ENCODE measurements around the gene LTBP3. TPM values are rescaled to one million over a fixed set of nuclear protein-coding genes. Genes with fewer than 3 reads are reported as not detected.
A peak's percentile ranks its signal among the peaks of the same experiment; 100 is the strongest.

Gene LTBP3
- total and polyA plus RNA-seq, 2 of the 13 experiments (the other 11 are each of a cell fraction or from before 2014, with no cell fraction given): 12.2 to 68.1 TPM

- TF ChIP-seq HNF1A (IDR thresholded peaks at IDR 0.05; ENCODE audit: low read depth) (no peak), HNF1A (CRISPR knock-in tag; IDR thresholded peaks at IDR 0.05; ENCODE audit: borderline replicate concordance) (0 out of 2 replicates have a peak, but pooled peaks have one; percentile 70), IKZF5 (CRISPR knock-in tag; IDR thresholded peaks at IDR 0.05) (no peak), HNF4G (IDR thresholded peaks at IDR 0.05; ENCODE audit: borderline replicate concordance, low read depth, low read length) (peak; percentile 90), HNF4G (CRISPR knock-in tag; IDR thresholded peaks at IDR 0.05; ENCODE audit: borderline replicate concordance, low read depth) (no peak; the same call in 1 of the 2 replicates), GMEB2 (CRISPR knock-in tag; IDR thresholded peaks at IDR 0.05; ENCODE audit: low read depth) (no peak), ZNF264 (CRISPR knock-in tag; IDR thresholded peaks at IDR 0.05) (0 out of 2 replicates have a peak, but pooled peaks have one; percentile 29), PHF21A (CRISPR knock-in tag; IDR thresholded peaks at IDR 0.05) (peak; percentile 70), E2F5 (CRISPR knock-in tag; conservative IDR thresholded peaks at IDR 0.05) (no peak), ZNF414 (CRISPR knock-in tag; IDR thresholded peaks at IDR 0.05) (peak; percentile 40; the same call in 1 of the 2 replicates), RERE (CRISPR knock-in tag; IDR thresholded peaks at IDR 0.05; ENCODE audit: low read depth) (0 out of 2 replicates have a peak, but pooled peaks have one; percentile 14), RXRB (CRISPR knock-in tag; IDR thresholded peaks at IDR 0.05; ENCODE audit: borderline replicate concordance) (peak; percentile 91), FOXK1 (CRISPR knock-in tag; IDR thresholded peaks at IDR 0.05; ENCODE audit: borderline replicate concordance, low read depth) (peak; percentile 59; the same call in 1 of the 2 replicates)
These were observed 28.5 kb downstream of the LTBP3 start (continued) for GRCh38 chr11:65529475-65530156.
